ENCODE data around the gene PTX4. TPM values are rescaled to one million over a fixed set of nuclear protein-coding genes. Genes with fewer than 3 reads are reported as not detected.
A peak's percentile ranks its signal among the peaks of the same experiment; 100 is the strongest.

PTX4 gene
- total RNA-seq, 8 experiments from 2014 or later = 0.11 to 0.46 (median 0.16) TPM; not detected in 4

DNA sequence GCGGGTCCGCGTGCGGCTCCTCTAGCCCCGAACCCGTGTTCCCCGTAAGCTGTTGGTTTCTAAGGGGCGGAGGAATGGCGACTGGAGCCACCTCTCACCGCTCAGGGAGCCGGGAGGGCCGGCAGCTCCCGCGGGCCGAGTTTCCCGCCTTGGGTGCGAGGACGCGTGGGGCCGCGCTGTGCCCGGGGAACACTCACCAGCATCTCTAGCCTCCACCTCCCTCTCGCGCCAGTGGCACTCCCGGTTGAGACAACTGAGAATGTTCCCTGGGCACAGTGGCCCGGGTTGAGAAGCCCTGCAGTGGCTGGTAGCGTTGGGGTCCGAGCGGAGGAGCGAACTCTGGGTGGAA, 5.0 kb upstream of the PTX4 start:
- peak overlapping the region; percentile 92 to 97 for H3K27ac ChIP-seq
- 3% methylated on average over 7 of the region's 30 CpGs; no CpG with 5 or more reads in 9 of the 10 experiments for WGBS, 10 experiments

DNA sequence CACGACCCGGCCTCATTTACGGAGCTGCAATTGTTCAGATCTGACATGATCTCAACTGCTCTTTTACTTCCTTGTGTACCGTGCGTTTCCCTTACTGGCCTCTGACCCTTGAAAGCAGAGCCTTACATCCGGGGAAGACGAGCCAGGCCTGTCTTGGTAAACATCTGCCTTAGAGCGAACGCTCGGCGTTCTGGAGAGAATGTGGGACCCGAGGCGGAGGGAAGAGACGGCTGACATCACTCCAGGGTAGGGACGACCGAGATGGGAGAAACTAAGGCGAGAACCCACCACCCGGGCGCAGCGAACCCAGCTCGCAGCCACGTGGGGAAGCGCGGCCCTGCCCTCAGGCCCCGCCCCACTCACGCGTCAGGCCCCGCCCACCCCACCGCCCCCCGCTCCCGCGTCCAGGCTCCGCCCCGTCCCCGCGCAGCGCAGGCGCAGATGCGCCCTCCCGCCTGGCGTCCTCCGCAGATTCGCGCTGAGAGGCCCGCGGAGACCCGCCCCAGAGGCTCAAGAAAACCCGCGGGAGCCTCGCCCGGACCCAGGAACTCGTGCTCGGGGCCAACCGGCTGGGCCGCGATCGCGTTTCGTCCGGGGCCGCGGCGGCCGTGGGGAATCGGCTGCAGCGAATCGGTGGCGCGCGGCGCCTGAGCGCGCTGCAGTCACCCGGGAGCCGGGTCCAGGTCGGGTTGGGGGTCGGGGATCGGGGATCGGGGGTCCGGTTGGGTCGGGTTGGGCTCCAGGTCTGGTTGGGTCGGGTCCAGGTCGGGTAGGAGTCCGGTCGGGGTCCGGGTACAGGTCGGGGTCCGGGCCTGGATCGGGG, 4.4 kb upstream of the PTX4 start, which contains the start of gene TELO2:
TELO2 (plus strand) TSS at position 438 of the 823 bp plus-strand sequence. CDS start 922 bp downstream, outside the sequence.
- in situ Hi-C loops (cut with MboI; ENCODE audit: low pct_unique_long_range_greater_than_20kb in 2 of 9, low sequenced_read_pairs in 9 of 9, unreplicated experiment in 9 of 9) = no loop called here
- ATAC-seq (replicated peaks in 6 of 8) = peak; percentile 60 to 81 (median 78)
- H3K27ac ChIP-seq = peak within 1 kb of the TSS; percentile 92 to 97
- H3K4me3 ChIP-seq = peak within 1 kb of the TSS; percentile 80 to 99 (median 84)
- 0 to 50% (median 5%) methylated on average over 1 to 13 of the region's 89 CpGs; no CpG with 5 or more reads in 3 of the 10 experiments for WGBS, 10 experiments
- H3K4me1 ChIP-seq (replicated peaks in 1 of 2) = peaks cover 9 to 15% of the 10 kb centered on the region in 2 donors

More for the DNA sequence above, 5.0 kb upstream of the PTX4 start:
- in situ Hi-C loops (cut with MboI; ENCODE audit: low pct_unique_long_range_greater_than_20kb in 2 of 9, low sequenced_read_pairs in 9 of 9, unreplicated experiment in 9 of 9) = no loop called here
- H3K4me3 ChIP-seq = peak overlapping the region; percentile 80 to 99 (median 84)
- peak in 5 of 8 experiments; percentile 21 to 49 (median 30) for ATAC-seq (replicated peaks in 6 of 8)
- H3K4me1 ChIP-seq (replicated peaks in 1 of 2) = peaks cover 9 to 15% of the 10 kb centered on the region in 2 donors

DNA sequence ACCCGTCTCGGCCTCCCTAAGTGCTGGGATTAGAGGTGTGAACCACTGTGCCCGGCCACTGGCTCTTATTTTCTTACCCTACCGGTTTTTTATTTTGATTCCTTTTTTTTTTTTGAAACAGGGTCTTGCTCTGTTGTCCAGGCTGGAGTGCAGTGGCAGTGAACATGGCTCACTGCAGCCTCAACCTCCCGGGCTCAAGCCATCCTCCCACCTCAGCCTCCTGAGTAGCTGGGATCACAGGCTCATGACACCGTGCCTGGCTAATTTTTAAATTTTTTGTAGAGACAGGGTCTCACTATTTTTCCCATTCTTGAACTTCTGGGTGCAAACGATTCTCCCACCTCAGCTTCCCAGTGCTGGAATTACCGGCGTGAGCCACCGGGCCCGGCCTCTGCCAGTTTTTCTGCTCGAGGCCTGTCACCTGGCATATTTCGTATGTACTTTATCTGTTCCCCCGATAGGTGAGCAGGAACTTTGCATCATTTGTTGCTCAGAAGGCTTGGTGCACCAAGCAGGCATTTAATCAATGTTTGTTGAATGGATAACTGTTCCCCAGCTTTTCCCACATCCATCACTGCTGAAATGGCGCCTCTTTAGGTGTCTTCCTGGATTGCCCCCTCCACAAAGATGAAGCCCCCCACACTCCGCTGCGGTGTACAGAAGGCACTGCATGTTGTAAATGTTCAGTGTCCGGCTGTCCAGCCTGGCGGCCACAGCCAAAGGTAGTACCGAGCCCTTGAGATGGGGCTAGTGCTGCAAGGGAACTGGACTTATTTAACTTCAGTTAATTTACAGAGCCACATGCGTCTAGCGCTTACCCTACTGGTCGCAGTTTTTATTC, 3.6 kb upstream of the PTX4 start:
- peak overlapping the region; percentile 92 to 97 for H3K27ac ChIP-seq
- H3K4me1 ChIP-seq (replicated peaks in 1 of 2) = peaks cover 9 to 15% of the 10 kb centered on the region in 2 donors
- in situ Hi-C loops (cut with MboI; ENCODE audit: low pct_unique_long_range_greater_than_20kb in 2 of 9, low sequenced_read_pairs in 9 of 9, unreplicated experiment in 9 of 9) = no loop called here
- ATAC-seq (replicated peaks in 6 of 8) = no peak
- WGBS, 10 experiments = 55 to 100% (median 90%) methylated on average over 2 to 20 of the region's 23 CpGs; no CpG with 5 or more reads in 2 of the 10 experiments
- peak overlapping the region; percentile 80 to 99 (median 84) for H3K4me3 ChIP-seq

DNA sequence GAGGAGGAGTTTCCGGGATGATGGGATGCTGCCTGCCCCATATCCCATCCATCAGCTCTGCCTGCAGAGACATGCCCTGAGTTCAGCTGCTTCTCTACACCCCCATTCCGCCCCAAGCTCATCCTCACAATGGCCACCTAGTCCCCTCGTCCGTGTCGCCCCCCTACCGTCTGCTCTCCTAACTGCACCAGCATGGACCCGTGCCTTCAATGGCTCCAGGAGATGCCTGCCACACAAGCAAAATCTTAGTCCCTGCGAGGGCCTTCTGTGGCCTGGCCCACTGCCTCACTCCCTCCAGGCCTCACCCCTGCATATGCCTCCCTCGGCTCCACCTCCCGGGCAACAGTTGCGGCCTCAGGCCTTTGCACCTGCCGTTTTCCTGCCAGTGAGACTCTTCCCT, 2.6 kb upstream of the PTX4 start:
- H3K4me1 ChIP-seq (replicated peaks in 1 of 2) = peaks cover 9 to 15% of the 10 kb centered on the region in 2 donors
- no peak for ATAC-seq (replicated peaks in 6 of 8)
- in situ Hi-C loops (cut with MboI; ENCODE audit: low pct_unique_long_range_greater_than_20kb in 2 of 9, low sequenced_read_pairs in 9 of 9, unreplicated experiment in 9 of 9) = no loop called here
- H3K4me3 ChIP-seq = no peak overlapping the region
- 70 to 100% (median 80%) methylated on average over 1 to 8 of the region's 12 CpGs; no CpG with 5 or more reads in 5 of the 10 experiments for WGBS, 10 experiments
- no peak overlapping the region for H3K27ac ChIP-seq

DNA sequence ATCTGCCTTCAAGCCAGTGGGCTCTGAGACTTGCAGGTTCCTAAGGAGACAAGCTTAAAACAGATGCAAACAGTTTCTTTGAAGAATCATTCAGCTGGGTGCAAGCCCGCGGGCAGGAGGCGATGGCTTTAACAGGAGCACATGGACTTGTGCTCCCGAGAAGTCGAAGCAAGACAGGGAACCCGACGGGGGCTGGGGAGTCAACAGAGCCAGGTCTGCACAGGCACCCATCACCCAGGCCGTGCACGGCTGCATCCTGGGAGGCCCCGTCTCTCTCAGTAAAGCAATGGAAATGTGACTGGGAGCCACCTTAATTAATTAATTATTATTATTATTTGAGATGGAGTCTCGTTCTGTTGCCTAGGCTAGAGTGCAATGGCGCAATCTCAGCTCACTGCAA, 333 bp upstream of the PTX4 start:
- H3K4me3 ChIP-seq = no peak overlapping the region
- no peak for ATAC-seq (replicated peaks in 6 of 8)
- H3K4me1 ChIP-seq (replicated peaks in 1 of 2) = peaks cover 4 to 7% of the 10 kb centered on the region in 2 donors
- no peak overlapping the region for H3K27ac ChIP-seq
- WGBS, 10 experiments = 60 to 100% (median 81%) methylated on average over 1 to 7 of the region's 12 CpGs; no CpG with 5 or more reads in 2 of the 10 experiments
- in situ Hi-C loops (cut with MboI; ENCODE audit: low pct_unique_long_range_greater_than_20kb in 2 of 9, low sequenced_read_pairs in 9 of 9, unreplicated experiment in 9 of 9) = no loop called here

- in situ Hi-C loops (cut with MboI; ENCODE audit: low pct_unique_long_range_greater_than_20kb in 2 of 9, low sequenced_read_pairs in 9 of 9, unreplicated experiment in 9 of 9) = no loop called here
- no peak overlapping the region for H3K27ac ChIP-seq
- H3K4me1 ChIP-seq (replicated peaks in 1 of 2) = peaks cover 4 to 7% of the 10 kb centered on the region in 2 donors
- no peak for ATAC-seq (replicated peaks in 6 of 8)
- H3K4me3 ChIP-seq = no peak overlapping the region
- WGBS, 10 experiments = 84% methylated on average over 5 of the region's 24 CpGs; no CpG with 5 or more reads in 9 of the 10 experiments
These were observed 616 bp downstream of the PTX4 start for GRCh38 chr16:1488054-1488601.

DNA sequence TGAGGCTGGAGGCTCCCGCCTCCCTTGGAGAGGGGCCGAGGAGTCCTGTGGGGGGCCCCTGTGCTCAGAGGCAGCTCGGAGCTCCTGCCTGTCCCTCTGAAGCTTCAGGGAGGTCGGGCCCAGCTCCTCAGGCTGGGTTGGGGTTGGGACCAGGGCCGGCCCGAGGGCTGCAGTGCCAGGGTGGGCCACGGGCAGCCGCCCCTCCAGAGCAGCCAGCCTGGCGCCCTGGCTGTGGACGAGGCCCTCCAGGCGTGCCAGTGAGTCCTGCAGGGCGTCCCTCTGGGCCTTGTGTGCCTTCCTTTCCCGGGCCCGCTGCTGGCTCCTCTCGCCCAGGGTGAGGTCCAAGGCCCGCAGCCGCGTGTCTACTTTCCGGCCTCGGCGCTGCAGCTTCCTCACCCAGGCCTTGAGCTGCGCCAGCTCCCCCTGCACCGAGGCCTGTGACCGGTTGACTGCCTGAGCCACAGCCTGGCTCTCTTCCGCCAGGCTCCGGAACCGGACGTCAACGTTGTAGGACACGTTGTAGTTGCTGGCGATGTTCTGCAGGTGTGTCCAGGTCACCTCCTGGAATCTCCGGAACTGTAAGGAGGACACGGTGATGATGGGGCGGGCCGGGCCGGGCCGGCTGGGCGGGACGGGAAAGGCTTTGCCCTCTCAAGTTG, 1.2 kb downstream of the PTX4 start:
- in situ Hi-C loops (cut with MboI; ENCODE audit: low pct_unique_long_range_greater_than_20kb in 2 of 9, low sequenced_read_pairs in 9 of 9, unreplicated experiment in 9 of 9) = no loop called here
- Histone ChIP-seq H3K4me1 (replicated peaks in 1 of 2) (peaks cover under 1 to 3% of the 10 kb centered on the region in 2 donors), H3K27ac (no peak overlapping the region), H3K4me3 (no peak overlapping the region)
- peak in 2 of 8 experiments; percentile 13 for ATAC-seq (replicated peaks in 6 of 8)
- WGBS, 10 experiments = 60 to 90% (median 73%) methylated on average over 2 to 12 of the region's 39 CpGs; no CpG with 5 or more reads in 6 of the 10 experiments

GRCh38 chr16:1486551-1487390, 2.0 kb downstream of the PTX4 start:
- Histone ChIP-seq H3K4me3 (no peak overlapping the region), H3K27ac (no peak overlapping the region), H3K4me1 (replicated peaks in 1 of 2) (no peaks in the 10 kb centered on the region)
- ATAC-seq (replicated peaks in 6 of 8) = peak in 2 of 8 experiments; percentile 3 to 4
- WGBS, 10 experiments = 30 to 100% (median 72%) methylated on average over 1 to 11 of the region's 33 CpGs; no CpG with 5 or more reads in 4 of the 10 experiments
- in situ Hi-C loops (cut with MboI; ENCODE audit: low pct_unique_long_range_greater_than_20kb in 2 of 9, low sequenced_read_pairs in 9 of 9, unreplicated experiment in 9 of 9) = no loop called here

GRCh38 chr16:1485847-1486496, 2.8 kb downstream of the PTX4 start:
- H3K27ac ChIP-seq = no peak overlapping the region
- no peak overlapping the region for H3K4me3 ChIP-seq
- peak in 2 of 8 experiments; percentile 12 to 16 for ATAC-seq (replicated peaks in 6 of 8)
- WGBS, 10 experiments = 67 to 77% (median 77%) methylated on average over 6 to 11 of the region's 40 CpGs; no CpG with 5 or more reads in 7 of the 10 experiments
- in situ Hi-C loops (cut with MboI; ENCODE audit: low pct_unique_long_range_greater_than_20kb in 2 of 9, low sequenced_read_pairs in 9 of 9, unreplicated experiment in 9 of 9) = no loop called here
- H3K4me1 ChIP-seq (replicated peaks in 1 of 2) = no peaks in the 10 kb centered on the region

- in situ Hi-C loops (cut with MboI; ENCODE audit: low pct_unique_long_range_greater_than_20kb in 2 of 9, low sequenced_read_pairs in 9 of 9, unreplicated experiment in 9 of 9) = no loop called here
- ATAC-seq (replicated peaks in 6 of 8) = peak in 1 of 8 experiments; percentile 26
- H3K27ac ChIP-seq = no peak overlapping the region
- H3K4me1 ChIP-seq (replicated peaks in 1 of 2) = no peaks in the 10 kb centered on the region
- no peak overlapping the region for H3K4me3 ChIP-seq
- WGBS, 10 experiments = 40 to 100% (median 74%) methylated on average over 1 to 11 of the region's 28 CpGs; no CpG with 5 or more reads in 2 of the 10 experiments
These were observed 6.6 kb downstream of the PTX4 start for GRCh38 chr16:1481906-1482835.
